Body of pancreas (tissue), 4 donors: Measurements from ENCODE around the gene CHCHD6. TPM values are rescaled to one million over a fixed set of nuclear protein-coding genes. Genes with fewer than 3 reads are reported as not detected.

Experiments used
- ATAC-seq: fragments of 150-250 bp; one replicate; pipeline ENCODE4 v1.9.1; 2016
- DNase-seq, 4 donors: peaks; one replicate each; pipeline ENCODE4 v3.0.0-alpha.2; 2019
- H3K27ac ChIP-seq, 4 donors: fragments of 200-600 bp; sonication (generic); 1 replicate in 3 of 4; 2 replicates in 1 of 4; pipeline versions ENCODE4 v1.5.1 to v1.6.1; 2016 to 2019; ENCODE audit warnings: mild to moderate bottlenecking in 1 of 4, mixed read lengths in 1 of 4, moderate library complexity in 1 of 4
- H3K27me3 ChIP-seq, 2 donors: fragments of 200-600 bp; sonication (generic); one replicate each; pipeline ENCODE4 v1.6.0; 2016; ENCODE audit warnings: mild to moderate bottlenecking in 1 of 2
- H3K36me3 ChIP-seq, 2 donors: fragments of 200-600 bp; sonication (generic); replicated peaks in 1 of 2; 2 replicates each; pipeline ENCODE4 v1.5.1; 2016; ENCODE audit warnings: low read depth in 2 of 2; ENCODE audit not compliant: insufficient read depth in 1 of 2
- H3K4me1 ChIP-seq: fragments of 200-600 bp; sonication (generic); one replicate; pipeline ENCODE4 v1.6.0; 2016
- H3K4me3 ChIP-seq, 2 donors: fragments of 200-600 bp; sonication (generic); 1 replicate in 1 of 2; 2 replicates in 1 of 2; pipeline ENCODE4 v1.5.1; 2016 to 2019
- H3K9me3 ChIP-seq, 3 donors: fragments of 200-600 bp; sonication (generic); 1 replicate in 2 of 3; 2 replicates in 1 of 3; pipeline ENCODE4 v1.5.1; 2016
- POLR2A ChIP-seq, 3 donors: fragments of 450-650 bp; IDR thresholded peaks; one replicate each; pipeline ENCODE4 v1.6.1; 2016; ENCODE audit warnings: antibody characterized with exemption in 3 of 3, mild to moderate bottlenecking in 2 of 3
- WGBS, 2 donors: methylation state at CpG; one replicate each; pipeline ENCODE4 v1.1.5; 2017; 5-methylcytosine and 5-hydroxymethylcytosine counted together
- intact Hi-C: fragments of 100-400 bp; cut with DNase I; formaldehyde crosslinking; loops from one replicate; pipeline ENCODE4 v1.15.1; 2023
- total RNA-seq, 2 donors: library from RNA; depleted of rRNA; stranded (reverse); fragments of >200 nt; gene quantifications; one replicate each; pipeline ENCODE4 v1.1.0, GENCODE V29; 2016
- TF ChIP-seq, protein P1 (sequence below), 7 experiments: fragments of 450-650 bp in 4 of 7; fragments of 200-600 bp in 3 of 7; sonication (generic) in 3 of 7; IDR thresholded peaks; one replicate each; pipeline ENCODE4 v1.5.1; 2016 to 2019; ENCODE audit warnings: antibody characterized with exemption in 7 of 7

CHCHD6 gene
- total RNA-seq, 2 donors from 2014 or later = 0.66 to 10.9 TPM

DNA sequence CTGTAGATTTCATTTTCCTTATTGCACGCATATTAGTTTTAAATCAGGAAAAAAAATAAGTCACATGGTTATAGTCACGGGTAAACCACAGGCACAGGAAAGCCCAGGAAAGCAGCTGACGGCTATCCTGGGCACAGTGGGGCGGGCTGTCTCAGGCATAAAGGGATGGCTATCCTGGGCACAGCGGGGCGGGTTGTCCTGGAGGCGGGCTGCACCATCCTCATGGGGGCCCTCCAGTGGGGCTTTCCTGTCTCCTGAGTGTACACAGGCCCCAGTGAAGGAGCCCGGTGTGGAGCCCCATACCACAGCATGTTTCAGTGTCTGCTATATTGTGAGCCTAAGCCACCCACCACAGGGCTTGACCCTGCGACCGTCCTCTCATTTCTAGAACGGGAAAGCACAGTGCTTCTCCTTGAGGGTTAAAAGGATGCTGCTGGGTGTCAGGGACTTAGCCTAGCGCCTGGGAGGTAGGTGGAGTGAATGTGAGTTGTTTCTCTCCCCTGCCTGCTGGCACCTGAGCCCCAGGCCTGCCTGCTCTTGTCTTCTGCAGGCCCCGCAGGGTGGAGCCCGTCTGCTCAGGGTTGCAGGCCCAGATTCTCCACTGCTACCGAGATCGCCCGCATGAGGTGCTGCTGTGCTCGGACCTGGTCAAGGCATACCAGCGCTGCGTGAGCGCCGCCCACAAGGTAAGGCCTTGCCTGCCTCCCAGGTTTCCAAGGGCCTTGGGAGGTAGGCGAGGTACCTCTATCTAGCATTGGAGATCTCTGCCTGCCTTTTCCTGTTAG, 253.0 kb downstream of the CHCHD6 start:
- intact Hi-C loops = no loop called here
- Histone ChIP-seq H3K36me3 (no peaks in the 10 kb centered on the region), H3K27me3 (no peaks in the 10 kb centered on the region), H3K4me1 (peaks cover 15% of the 10 kb centered on the region), H3K27ac (no peak overlapping the region), H3K9me3 (no peaks in the 10 kb centered on the region), H3K4me3 (no peak overlapping the region)
- peak in 1 of 4 donors; percentile 7 for DNase-seq
- no peak for TF ChIP-seq POLR2A (IDR thresholded peaks at IDR 0.05)
- TF ChIP-seq, protein P1, sequence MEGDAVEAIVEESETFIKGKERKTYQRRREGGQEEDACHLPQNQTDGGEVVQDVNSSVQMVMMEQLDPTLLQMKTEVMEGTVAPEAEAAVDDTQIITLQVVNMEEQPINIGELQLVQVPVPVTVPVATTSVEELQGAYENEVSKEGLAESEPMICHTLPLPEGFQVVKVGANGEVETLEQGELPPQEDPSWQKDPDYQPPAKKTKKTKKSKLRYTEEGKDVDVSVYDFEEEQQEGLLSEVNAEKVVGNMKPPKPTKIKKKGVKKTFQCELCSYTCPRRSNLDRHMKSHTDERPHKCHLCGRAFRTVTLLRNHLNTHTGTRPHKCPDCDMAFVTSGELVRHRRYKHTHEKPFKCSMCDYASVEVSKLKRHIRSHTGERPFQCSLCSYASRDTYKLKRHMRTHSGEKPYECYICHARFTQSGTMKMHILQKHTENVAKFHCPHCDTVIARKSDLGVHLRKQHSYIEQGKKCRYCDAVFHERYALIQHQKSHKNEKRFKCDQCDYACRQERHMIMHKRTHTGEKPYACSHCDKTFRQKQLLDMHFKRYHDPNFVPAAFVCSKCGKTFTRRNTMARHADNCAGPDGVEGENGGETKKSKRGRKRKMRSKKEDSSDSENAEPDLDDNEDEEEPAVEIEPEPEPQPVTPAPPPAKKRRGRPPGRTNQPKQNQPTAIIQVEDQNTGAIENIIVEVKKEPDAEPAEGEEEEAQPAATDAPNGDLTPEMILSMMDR (IDR thresholded peaks at IDR 0.05) = no peak
- no peak for ATAC-seq
- 83 to 85% methylated on average over 16 to 23 of the region's 23 CpGs for WGBS, 2 donors

DNA sequence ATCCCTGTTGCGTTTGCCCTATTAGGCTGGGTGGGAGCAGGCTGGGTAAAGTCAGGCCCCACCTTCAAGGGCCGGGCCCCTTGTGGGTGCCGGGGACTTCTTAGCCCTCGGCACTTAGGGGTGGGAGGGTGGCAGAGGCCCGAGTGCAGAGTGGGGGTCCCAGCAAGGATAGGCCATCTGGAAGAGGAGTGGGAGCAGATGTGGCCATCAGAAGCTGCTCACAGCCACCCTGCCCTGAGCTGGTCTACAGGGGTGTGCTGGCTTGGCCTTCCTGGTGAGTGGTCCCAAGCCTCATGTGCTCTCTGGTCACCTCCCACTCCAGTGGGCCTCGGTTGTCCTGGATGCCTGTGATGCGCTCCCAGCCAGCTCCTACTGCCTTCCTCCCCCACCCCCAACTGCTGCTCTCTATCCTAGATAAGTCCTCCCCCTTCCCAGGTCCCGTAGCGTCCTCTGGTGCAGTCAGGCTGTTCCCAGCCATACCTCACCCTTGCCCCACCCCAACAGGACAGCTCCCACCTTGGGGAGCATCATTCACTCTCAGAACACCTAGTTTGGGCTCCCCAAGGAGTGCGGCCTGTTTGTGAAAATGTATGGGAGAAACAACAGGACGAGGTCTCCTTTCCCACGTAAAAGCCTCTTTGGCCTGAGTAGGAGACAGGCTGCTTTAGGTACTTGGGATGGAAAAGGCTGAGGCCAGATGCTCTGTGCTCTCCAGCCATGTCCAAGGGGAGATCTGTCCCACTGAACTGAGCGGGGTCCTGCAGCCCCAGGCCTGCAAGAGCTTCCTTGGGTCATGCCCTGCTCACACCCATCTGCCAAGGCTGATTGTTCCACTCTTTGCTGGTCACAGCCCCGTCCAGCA, 254.0 kb downstream of the CHCHD6 start:
- Histone ChIP-seq H3K27ac (no peak overlapping the region), H3K36me3 (no peaks in the 10 kb centered on the region), H3K27me3 (no peaks in the 10 kb centered on the region), H3K4me3 (no peak overlapping the region), H3K4me1 (peaks cover 16% of the 10 kb centered on the region), H3K9me3 (no peaks in the 10 kb centered on the region)
- WGBS, 2 donors = 96 to 99% methylated on average over 9 to 11 of the region's 14 CpGs
- intact Hi-C loops = no loop called here
- DNase-seq = peak in 1 of 4 donors; percentile 7
- no peak for ATAC-seq
- TF ChIP-seq, protein P1 (IDR thresholded peaks at IDR 0.05) = no peak
- no peak for TF ChIP-seq POLR2A (IDR thresholded peaks at IDR 0.05)

DNA sequence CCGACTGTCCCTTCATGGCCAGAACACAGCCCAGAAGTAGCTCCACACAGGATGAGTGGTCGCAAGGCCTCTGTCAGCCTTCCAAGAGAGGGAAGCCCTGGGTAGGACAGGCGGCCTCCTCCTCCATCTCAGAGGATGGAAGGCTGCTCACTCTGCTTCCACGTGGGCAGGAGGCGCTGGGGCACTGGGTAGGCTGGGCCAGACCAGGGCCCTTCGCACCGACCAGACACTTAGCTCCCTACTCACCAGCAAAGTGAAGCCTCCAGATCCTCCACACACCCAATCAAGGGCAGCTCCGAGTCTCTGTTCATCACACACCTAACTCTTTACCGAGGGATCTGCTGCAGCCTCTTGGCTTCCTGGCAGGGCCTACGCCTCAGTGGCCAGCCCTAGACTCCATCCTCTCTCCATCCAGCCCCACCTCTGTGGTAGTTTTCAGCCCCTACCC, 254.6 kb downstream of the CHCHD6 start:
- H3K27ac ChIP-seq = no peak overlapping the region
- TF ChIP-seq POLR2A (IDR thresholded peaks at IDR 0.05) = no peak
- TF ChIP-seq, protein P1 (IDR thresholded peaks at IDR 0.05) = no peak
- H3K27me3 ChIP-seq = no peaks in the 10 kb centered on the region
- H3K9me3 ChIP-seq = no peaks in the 10 kb centered on the region
- no peak overlapping the region for H3K4me3 ChIP-seq
- H3K4me1 ChIP-seq = peaks cover 16% of the 10 kb centered on the region
- ATAC-seq (no peak), DNase-seq (peak in 1 of 4 donors; percentile 8)
- H3K36me3 ChIP-seq = no peaks in the 10 kb centered on the region
- 81 to 98% methylated on average over 5 to 9 of the region's 10 CpGs for WGBS, 2 donors
- intact Hi-C loops = no loop called here

DNA sequence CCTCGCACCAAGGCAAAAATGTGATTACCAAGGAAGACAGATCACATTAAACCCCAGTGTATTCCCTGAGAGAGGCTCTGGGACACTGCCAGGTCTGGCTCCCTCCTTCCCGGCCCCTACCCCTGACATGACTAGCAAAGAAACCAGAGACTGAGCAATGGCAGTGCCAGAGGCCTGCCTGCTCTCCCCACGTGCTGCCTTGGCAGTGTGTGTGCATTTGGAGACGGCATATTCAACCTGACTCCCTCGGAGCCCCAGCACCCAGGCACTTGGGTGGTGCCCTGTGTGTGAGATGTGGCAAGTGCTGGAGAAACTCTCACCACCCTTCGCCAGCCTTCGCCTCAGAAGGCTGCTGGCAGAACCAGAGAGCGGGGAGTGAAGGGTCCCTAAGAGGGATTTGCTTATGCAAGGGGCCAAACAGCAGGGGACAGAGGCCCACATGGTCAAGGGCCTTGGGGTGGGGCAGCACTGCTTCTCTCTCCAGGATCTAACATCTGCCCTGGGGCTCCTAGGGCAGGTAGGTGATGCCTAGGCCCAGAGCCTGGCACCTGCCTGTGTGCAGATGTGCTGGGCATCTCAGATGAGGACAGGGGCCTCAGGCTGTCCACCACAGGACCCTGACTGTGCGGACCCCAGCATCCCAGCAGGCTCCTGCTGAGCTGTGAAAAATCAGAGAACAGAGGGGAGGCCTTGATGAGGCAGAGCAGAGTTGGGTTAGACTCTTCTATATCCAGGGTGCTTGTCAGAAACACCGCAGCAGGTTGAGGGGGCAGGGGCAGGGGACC, 255.3 kb downstream of the CHCHD6 start:
- 90 to 91% methylated on average over 3 to 10 of the region's 10 CpGs for WGBS, 2 donors
- Histone ChIP-seq H3K9me3 (no peaks in the 10 kb centered on the region), H3K36me3 (no peaks in the 10 kb centered on the region), H3K27me3 (no peaks in the 10 kb centered on the region), H3K4me3 (no peak overlapping the region), H3K27ac (no peak overlapping the region), H3K4me1 (peaks cover 16% of the 10 kb centered on the region)
- no peak for ATAC-seq
- intact Hi-C loops = no loop called here
- TF ChIP-seq, protein P1 (IDR thresholded peaks at IDR 0.05) = no peak
- TF ChIP-seq POLR2A (IDR thresholded peaks at IDR 0.05) = no peak
- DNase-seq = peak in 1 of 4 donors; percentile 7
